GM23338 (cell line): ENCODE measurements around the gene TMEM200A. TPM values are rescaled to one million over a fixed set of nuclear protein-coding genes. Genes with fewer than 3 reads are reported as not detected.

Experiments
- ATAC-seq: fragments of 200-7000 bp; cut with Tn5 transposase; 3 replicates; pipeline ENCODE4 v1.9.1; 2020
- DNase-seq: peaks from one replicate; pipeline ENCODE4 v3.0.0-alpha.2; 2015; ENCODE audit warnings: low spot score
- H2AFZ ChIP-seq: fragments of 200-600 bp; sonication (generic); 2 replicates; pipeline ENCODE4 v1.8.0; 2016; ENCODE audit warnings: antibody characterized with exemption, mild to moderate bottlenecking, moderate library complexity
- H3F3A ChIP-seq: fragments of 200-600 bp; sonication (generic); replicated peaks from 2 replicates; pipeline ENCODE4 v1.8.0; 2017; ENCODE audit warnings: antibody characterized with exemption, mixed run types, low read depth
- H3K27ac ChIP-seq: fragments of 200-600 bp; sonication (generic); 2 replicates; pipeline ENCODE4 v1.6.1; 2016; ENCODE audit warnings: low read depth
- H3K27me3 ChIP-seq: fragments of 200-600 bp; sonication (generic); 2 replicates; pipeline ENCODE4 v1.8.0; 2016; ENCODE audit warnings: mild to moderate bottlenecking, mixed run types, moderate library complexity; ENCODE audit not compliant: insufficient read depth
- H3K36me3 ChIP-seq: fragments of 200-600 bp; sonication (generic); 2 replicates; pipeline ENCODE4 v1.8.0; 2016; ENCODE audit warnings: mild to moderate bottlenecking; ENCODE audit not compliant: insufficient read depth
- H3K4me1 ChIP-seq: fragments of 200-600 bp; sonication (generic); 2 replicates; pipeline ENCODE4 v1.8.0; 2016; ENCODE audit warnings: mild to moderate bottlenecking, moderate library complexity; ENCODE audit not compliant: insufficient read depth
- H3K4me2 ChIP-seq: fragments of 200-600 bp; sonication (generic); 2 replicates; pipeline ENCODE4 v1.7.1; 2017; ENCODE audit warnings: mixed run types
- H3K4me3 ChIP-seq: fragments of 200-600 bp; sonication (generic); 2 replicates; pipeline ENCODE4 v1.6.1; 2016; ENCODE audit warnings: mixed run types
- H3K79me2 ChIP-seq: fragments of 200-600 bp; sonication (generic); replicated peaks from 2 replicates; pipeline ENCODE4 v1.8.0; 2017; ENCODE audit warnings: mild to moderate bottlenecking; ENCODE audit not compliant: insufficient read depth
- H3K9me2 ChIP-seq: fragments of 200-600 bp; sonication (generic); 2 replicates; pipeline ENCODE4 v1.8.0; 2017; ENCODE audit not compliant: insufficient read depth
- H4K20me1 ChIP-seq: fragments of 200-600 bp; sonication (generic); replicated peaks from 2 replicates; pipeline ENCODE4 v1.8.0; 2017; ENCODE audit warnings: mild to moderate bottlenecking; ENCODE audit not compliant: insufficient read depth
- H3K27ac Mint-ChIP-seq: 2 replicates; pipeline ENCODE4 v1.8.0; 2020; ENCODE audit warnings: inconsistent platforms, mild to moderate bottlenecking, moderate library complexity, mixed read lengths
- H3K27me3 Mint-ChIP-seq: 3 replicates; pipeline ENCODE4 v1.8.0; 2022; ENCODE audit warnings: low read depth, mild to moderate bottlenecking, moderate library complexity, mixed read lengths, inconsistent platforms; ENCODE audit not compliant: insufficient read depth, poor library complexity
- H3K36me3 Mint-ChIP-seq: 3 replicates; pipeline ENCODE4 v1.8.0; 2021; ENCODE audit warnings: low read depth, mild to moderate bottlenecking, inconsistent platforms, moderate library complexity, mixed read lengths
- H3K4me1 Mint-ChIP-seq: 3 replicates; pipeline ENCODE4 v1.8.0; 2020; ENCODE audit warnings: mild to moderate bottlenecking, inconsistent platforms, mixed read lengths
- H3K4me3 Mint-ChIP-seq: 3 replicates; pipeline ENCODE4 v1.8.0; 2021; ENCODE audit warnings: moderate library complexity, mild to moderate bottlenecking, inconsistent platforms, mixed read lengths
- H3K9me3 Mint-ChIP-seq: 3 replicates; pipeline ENCODE4 v1.8.0; 2020; ENCODE audit warnings: moderate library complexity, mild to moderate bottlenecking, inconsistent platforms, mixed read lengths
- CREB1 ChIP-seq: fragments of 250-450 bp; sonication (Bioruptor Pico); IDR thresholded peaks from 2 replicates; pipeline ENCODE4 v1.5.0; 2020; ENCODE audit warnings: low read depth, mild to moderate bottlenecking, moderate library complexity
- ETS1 ChIP-seq: IDR thresholded peaks from 2 replicates; pipeline ENCODE4 v1.6.1; 2016; ENCODE audit warnings: antibody characterized with exemption
- EZH2 ChIP-seq: fragments of 200-600 bp; sonication (generic); IDR thresholded peaks from one replicate; pipeline ENCODE4 v1.8.0; 2017; ENCODE audit warnings: antibody characterized with exemption, mild to moderate bottlenecking, low read depth; ENCODE audit not compliant: unreplicated experiment
- EZH2phosphoT487 ChIP-seq: fragments of 200-600 bp; sonication (generic); IDR thresholded peaks from one replicate; pipeline ENCODE4 v1.8.1; 2018; ENCODE audit warnings: antibody characterized with exemption; ENCODE audit not compliant: unreplicated experiment
- JUNB ChIP-seq: IDR thresholded peaks from one replicate; pipeline ENCODE4 v1.6.1; 2016; ENCODE audit warnings: antibody characterized with exemption; ENCODE audit not compliant: unreplicated experiment
- NANOG ChIP-seq: IDR thresholded peaks from 2 replicates; pipeline ENCODE4 v1.6.1; 2016; ENCODE audit warnings: antibody characterized with exemption, borderline replicate concordance
- POLR2AphosphoS5 ChIP-seq: IDR thresholded peaks from 2 replicates; pipeline ENCODE4 v1.6.1; 2016; ENCODE audit warnings: antibody characterized with exemption, low read depth
- STAT1 ChIP-seq: IDR thresholded peaks from one replicate; pipeline ENCODE4 v1.6.1; 2016; ENCODE audit warnings: antibody characterized with exemption; ENCODE audit not compliant: unreplicated experiment
- ZNF331 ChIP-seq: fragments of 250-450 bp; sonication (Bioruptor Pico); IDR thresholded peaks from 2 replicates; pipeline ENCODE4 v1.5.0; 2020; ENCODE audit warnings: low read depth, mild to moderate bottlenecking, moderate library complexity
- ZNF462 ChIP-seq: fragments of 250-450 bp; sonication (Bioruptor Pico); IDR thresholded peaks from 2 replicates; pipeline ENCODE4 v1.5.0; 2020; ENCODE audit warnings: mild to moderate bottlenecking, moderate library complexity
- polyA plus RNA-seq: library from polyadenylated mRNA; unstranded; fragments of >200 nt; fragmentation: Nextera tagmentation; extraction: Ambion mirVana; gene quantifications from 2 replicates; pipeline ENCODE4 v1.2.1, GENCODE V29; 2016
- total RNA-seq: library from RNA; depleted of rRNA; stranded (reverse); fragments of >200 nt; shearing (Covaris generic); gene quantifications from 2 replicates; pipeline ENCODE4 v1.2.3, GENCODE V29; 2014
- TF ChIP-seq, protein P1 (sequence below): IDR thresholded peaks from one replicate; pipeline ENCODE4 v1.6.1; 2018; ENCODE audit warnings: antibody characterized with exemption; ENCODE audit not compliant: unreplicated experiment

Gene TMEM200A
- total and polyA plus RNA-seq, 2 experiments from 2014 or later: 7.1 to 22.7 TPM

- no peak for DNase-seq
- Mint-ChIP-seq H3K36me3 (peaks cover 4% of the 10 kb centered on the region; the same call in 1 of the 3 replicates), H3K27ac (no peak overlapping the region), H3K4me1 (peaks cover 34% of the 10 kb centered on the region), H3K27me3 (no peaks in the 10 kb centered on the region), H3K9me3 (no peaks in the 10 kb centered on the region), H3K4me3 (no peak overlapping the region)
- no peaks in the 10 kb centered on the region for H3K27me3 ChIP-seq
- TF ChIP-seq ZNF462 (CRISPR knock-in tag): no peak
- TF ChIP-seq, protein P1, sequence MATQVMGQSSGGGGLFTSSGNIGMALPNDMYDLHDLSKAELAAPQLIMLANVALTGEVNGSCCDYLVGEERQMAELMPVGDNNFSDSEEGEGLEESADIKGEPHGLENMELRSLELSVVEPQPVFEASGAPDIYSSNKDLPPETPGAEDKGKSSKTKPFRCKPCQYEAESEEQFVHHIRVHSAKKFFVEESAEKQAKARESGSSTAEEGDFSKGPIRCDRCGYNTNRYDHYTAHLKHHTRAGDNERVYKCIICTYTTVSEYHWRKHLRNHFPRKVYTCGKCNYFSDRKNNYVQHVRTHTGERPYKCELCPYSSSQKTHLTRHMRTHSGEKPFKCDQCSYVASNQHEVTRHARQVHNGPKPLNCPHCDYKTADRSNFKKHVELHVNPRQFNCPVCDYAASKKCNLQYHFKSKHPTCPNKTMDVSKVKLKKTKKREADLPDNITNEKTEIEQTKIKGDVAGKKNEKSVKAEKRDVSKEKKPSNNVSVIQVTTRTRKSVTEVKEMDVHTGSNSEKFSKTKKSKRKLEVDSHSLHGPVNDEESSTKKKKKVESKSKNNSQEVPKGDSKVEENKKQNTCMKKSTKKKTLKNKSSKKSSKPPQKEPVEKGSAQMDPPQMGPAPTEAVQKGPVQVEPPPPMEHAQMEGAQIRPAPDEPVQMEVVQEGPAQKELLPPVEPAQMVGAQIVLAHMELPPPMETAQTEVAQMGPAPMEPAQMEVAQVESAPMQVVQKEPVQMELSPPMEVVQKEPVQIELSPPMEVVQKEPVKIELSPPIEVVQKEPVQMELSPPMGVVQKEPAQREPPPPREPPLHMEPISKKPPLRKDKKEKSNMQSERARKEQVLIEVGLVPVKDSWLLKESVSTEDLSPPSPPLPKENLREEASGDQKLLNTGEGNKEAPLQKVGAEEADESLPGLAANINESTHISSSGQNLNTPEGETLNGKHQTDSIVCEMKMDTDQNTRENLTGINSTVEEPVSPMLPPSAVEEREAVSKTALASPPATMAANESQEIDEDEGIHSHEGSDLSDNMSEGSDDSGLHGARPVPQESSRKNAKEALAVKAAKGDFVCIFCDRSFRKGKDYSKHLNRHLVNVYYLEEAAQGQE: no peak
- TF ChIP-seq EZH2: no peak
- no peak for TF ChIP-seq POLR2AphosphoS5
- TF ChIP-seq JUNB: no peak
- TF ChIP-seq STAT1: no peak
- TF ChIP-seq ETS1: no peak
- TF ChIP-seq NANOG: no peak
- no peak for TF ChIP-seq CREB1 (CRISPR knock-in tag)
- no peak for TF ChIP-seq ZNF331 (CRISPR knock-in tag)
- no peak for TF ChIP-seq EZH2phosphoT487
- no peaks in the 10 kb centered on the region for H3K36me3 ChIP-seq
- H3K4me1 ChIP-seq: peaks cover 10% of the 10 kb centered on the region
- peaks cover 10% of the 10 kb centered on the region; the same call in 1 of the 2 replicates for H3K9me2 ChIP-seq
- no peaks in the 10 kb centered on the region for H4K20me1 ChIP-seq
- no peaks in the 10 kb centered on the region for H3F3A ChIP-seq
- no peak overlapping the region for H3K4me3 ChIP-seq
- H3K4me2 ChIP-seq: no peak overlapping the region
- H3K79me2 ChIP-seq: peaks cover 15% of the 10 kb centered on the region; the same call in 1 of the 2 replicates
- no peak for ATAC-seq
- no peak overlapping the region for H3K27ac ChIP-seq
- H2AFZ ChIP-seq: no peak overlapping the region
Measured at GRCh38 chr6:130435181-130435580, 69.4 kb downstream of the TMEM200A start.
